Measurements from ENCODE around the gene GNG4. TPM values are rescaled to one million over a fixed set of nuclear protein-coding genes. Genes with fewer than 3 reads are reported as not detected.

GNG4 gene
- total and polyA plus RNA-seq, 2 donors (not counting 3 experiments of a cell fraction or from before 2014, with no cell fraction given) = 0.10 TPM; not detected in 1

DNA sequence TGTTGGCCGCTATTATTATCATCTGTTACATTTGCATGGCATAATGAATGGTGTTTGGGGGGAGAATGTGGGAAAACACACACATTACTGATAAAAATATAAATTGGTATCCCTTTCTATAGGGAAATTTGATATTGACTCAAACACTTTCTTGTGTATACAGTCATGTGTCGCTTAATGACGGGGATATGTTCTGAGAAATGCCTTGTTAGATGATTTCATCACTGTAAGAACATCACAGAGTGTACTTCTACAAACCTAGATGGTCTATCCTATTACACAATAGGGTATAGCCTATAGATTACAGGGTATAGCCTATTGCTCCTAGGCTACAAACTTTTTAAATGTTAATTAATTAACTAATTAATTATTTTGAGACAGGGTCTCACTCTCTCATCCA is 78.1 kb downstream of the GNG4 start:
- H4K20me1 ChIP-seq (replicated peaks; ENCODE audit: control insufficient read depth, extremely low read depth, insufficient read depth, low read length) = no peaks in the 10 kb centered on the region
- H3K4me2 ChIP-seq (ENCODE audit: insufficient read depth, low read length) = no peak overlapping the region
- no peaks in the 10 kb centered on the region for H3K79me2 ChIP-seq (ENCODE audit: control insufficient read depth, insufficient read depth, low read length)
- no peaks in the 10 kb centered on the region for H3K27me3 ChIP-seq (ENCODE audit: control insufficient read depth in 2 of 2, insufficient read depth in 2 of 2, low read length in 2 of 2)
- no peak overlapping the region for H3K9ac ChIP-seq (replicated peaks; ENCODE audit: extremely low read depth, insufficient read depth, low read length)
- no TSS peak for BruUV-seq (replicated peaks)
- CTCF ChIA-PET = interaction anchor here (0.9 to 2.3 kb wide), 2 partner anchors 15 to 30 kb away, joined by 3 to 8 read pairs; no protein-coding TSS in a partner anchor
- dilution Hi-C loops (cut with MboI; ENCODE audit: extremely low pct_ligation_motif_present, low sequenced_read_pairs) = no loop called here
- H3K9me1 ChIP-seq (replicated peaks; ENCODE audit: control insufficient read depth, extremely low read depth, insufficient read depth, low read length) = no peaks in the 10 kb centered on the region
- no peaks in the 10 kb centered on the region for H3K9me3 ChIP-seq (replicated peaks; ENCODE audit: control insufficient read depth, insufficient read depth, low read length)
- H3K27ac ChIP-seq (ENCODE audit: insufficient read depth, low read depth, low read length) = no peak overlapping the region
- no peaks in the 10 kb centered on the region for H3K4me1 ChIP-seq (ENCODE audit: control insufficient read depth, extremely low read depth, insufficient read depth, low read length)
- DNase-seq (ENCODE audit: low read depth, low spot score) (no peak), FAIRE-seq (no peak)
- intact Hi-C loops (cut with micrococcal nuclease) = no loop called here
- TF ChIP-seq MAX (IDR thresholded peaks at IDR 0.05; ENCODE audit: insufficient read depth, insufficient read length) (no peak), GATA2 (IDR thresholded peaks at IDR 0.05; ENCODE audit: insufficient read depth, insufficient read length, low read depth, low read length) (no peak), MYC (IDR thresholded peaks at IDR 0.05; ENCODE audit: low read depth, low read length) (no peak), CTCF (IDR thresholded peaks at IDR 0.05; ENCODE audit: extremely low read depth in 1 of 2, insufficient read depth in 1 of 2, low read depth in 1 of 2, low read length in 2 of 2) (no peak), POLR2A (IDR thresholded peaks at IDR 0.05; ENCODE audit: low read depth, low read length) (no peak), EZH2 (IDR thresholded peaks at IDR 0.05; ENCODE audit: borderline replicate concordance, low read depth, low read length, severe bottlenecking) (no peak), JUN (IDR thresholded peaks at IDR 0.05; ENCODE audit: borderline replicate concordance, insufficient read depth, insufficient read length, low read depth) (no peak), POLR2AphosphoS5 (IDR thresholded peaks at IDR 0.05; ENCODE audit: insufficient read depth, low read depth, low read length) (no peak), FOS (IDR thresholded peaks at IDR 0.05; ENCODE audit: borderline replicate concordance, insufficient read depth, low read length) (no peak)
- H3K36me3 ChIP-seq (ENCODE audit: control insufficient read depth in 2 of 2, extremely low read depth in 1 of 2, insufficient read depth in 2 of 2, low read length in 2 of 2) = no peaks in the 10 kb centered on the region
- H3K4me3 ChIP-seq (replicated peaks in 1 of 3; ENCODE audit: insufficient read depth in 1 of 3, low read depth in 1 of 3, low read length in 3 of 3) = no peak overlapping the region
- POLR2A ChIA-PET = no interaction called here
- no peak overlapping the region for H2AFZ ChIP-seq (ENCODE audit: low read depth, low read length)

Data from endothelial cell of umbilical vein (primary cell).